ENCODE data around the gene DOK4.

DOK4 gene

GRCh38 chr16:57485916-57486857 is at the start of gene DOK4:
TSS of gene DOK4 (minus strand) at chr16:57486493. CDS start at chr16:57479507, 6,986 bp downstream.
- DNase-seq = peak; percentile 81

- peak; percentile 97 for DNase-seq
Observed at GRCh38 chr16:57535680-57536305, 49.5 kb upstream of the DOK4 start.

GRCh38 chr16:57534881-57535658 is 48.8 kb upstream of the DOK4 start:
- DNase-seq = no peak

- DNase-seq = no peak
Observed at GRCh38 chr16:57534337-57534880, 48.1 kb upstream of the DOK4 start.

- no peak for DNase-seq
Observed at GRCh38 chr16:57533431-57534336, 47.4 kb upstream of the DOK4 start.

GRCh38 chr16:57532266-57532625 is 46.0 kb upstream of the DOK4 start:
- no peak for DNase-seq

GRCh38 chr16:57531635-57532265 is 45.5 kb upstream of the DOK4 start:
- no peak for DNase-seq

- no peak for DNase-seq
Observed at GRCh38 chr16:57531253-57531575, 44.9 kb upstream of the DOK4 start.

GRCh38 chr16:57530522-57531252 is 44.4 kb upstream of the DOK4 start:
- no peak for DNase-seq

- peak; percentile 86 for DNase-seq
Observed at GRCh38 chr16:57530104-57530521, 43.8 kb upstream of the DOK4 start.

- DNase-seq = no peak
Observed at GRCh38 chr16:57529391-57530103, 43.3 kb upstream of the DOK4 start.

- no peak for DNase-seq
Observed at GRCh38 chr16:57528499-57529390, 42.5 kb upstream of the DOK4 start.

- no peak for DNase-seq
Observed at GRCh38 chr16:57527610-57528360, 41.5 kb upstream of the DOK4 start.

GRCh38 chr16:57527027-57527426 is 40.7 kb upstream of the DOK4 start:
- DNase-seq = no peak

GRCh38 chr16:57526498-57526897 is 40.2 kb upstream of the DOK4 start:
- DNase-seq = no peak

GRCh38 chr16:57525761-57526160 is 39.5 kb upstream of the DOK4 start:
- no peak for DNase-seq

- no peak for DNase-seq
Observed at GRCh38 chr16:57522960-57523359, 36.7 kb upstream of the DOK4 start.

- peak; percentile 83 for DNase-seq
Observed at GRCh38 chr16:57519796-57520360, 33.6 kb upstream of the DOK4 start.

All from activated CD4-positive, alpha-beta T cell treated with anti-CD3 and anti-CD28 coated beads, Interleukin-10, Interleukin-2, amounts not matched to agents 100 ng/mL and 50 ng/mL, durations not matched to agents 16 hours and 8 hours (primary cell).